Stomach (tissue), 9 donors: ENCODE data around the gene PCBP3. TPM values are rescaled to one million over a fixed set of nuclear protein-coding genes. Genes with fewer than 3 reads are reported as not detected.

Experiments
- DNase-seq, 2 donors: peaks; one replicate each; pipeline versions ENCODE4 v3.0.0 to v3.0.0-alpha.2; 2013 to 2019
- H3K27ac ChIP-seq, 5 donors: fragments of 200-600 bp in 4 of 5; sonication (generic) in 4 of 5; one replicate each; pipeline ENCODE4 v1.5.1; 2013 to 2019; ENCODE audit warnings: mild to moderate bottlenecking in 1 of 5, moderate library complexity in 1 of 5
- H3K27me3 ChIP-seq, 3 donors: fragments of 200-600 bp; sonication (generic); one replicate each; pipeline ENCODE4 v1.5.1; 2017 to 2019; ENCODE audit warnings: mixed run types in 1 of 3
- H3K36me3 ChIP-seq, 4 donors: fragments of 200-600 bp; sonication (generic); 1 replicate in 3 of 4; 2 replicates in 1 of 4; pipeline ENCODE4 v1.5.1; 2016 to 2019
- H3K4me1 ChIP-seq, 4 donors: fragments of 200-600 bp; sonication (generic); one replicate each; pipeline ENCODE4 v1.5.1; 2016 to 2019
- H3K4me3 ChIP-seq, 4 donors: fragments of 200-600 bp; sonication (generic) in 3 of 4; one replicate each; pipeline ENCODE4 v1.5.1; 2016 to 2019; ENCODE audit warnings: mild to moderate bottlenecking in 1 of 4
- H3K9me3 ChIP-seq, 4 donors: fragments of 200-600 bp; sonication (generic); one replicate each; pipeline ENCODE4 v1.5.1; 2016 to 2019
- EP300 ChIP-seq: sonication (generic); formaldehyde crosslinking; IDR thresholded peaks from one replicate; pipeline ENCODE4 v1.6.1; 2017; ENCODE audit warnings: antibody characterized with exemption
- POLR2A ChIP-seq, 4 donors: fragments of 450-650 bp; IDR thresholded peaks; one replicate each; pipeline ENCODE4 v1.6.1; 2016; ENCODE audit warnings: antibody characterized with exemption in 4 of 4, control low read depth in 2 of 4, mild to moderate bottlenecking in 1 of 4, moderate library complexity in 1 of 4
- POLR2AphosphoS5 ChIP-seq, 3 donors: sonication (generic); formaldehyde crosslinking; IDR thresholded peaks; one replicate each; pipeline ENCODE4 v1.6.1; 2016; ENCODE audit warnings: antibody characterized with exemption in 3 of 3
- WGBS, 5 donors: extraction: QIAGEN DNeasy Blood & Tissue Kit in 3 of 5; methylation state at CpG; one replicate each; pipeline versions ENCODE4 v1.1.5 to v1.1.7; 2013 to 2018; 5-methylcytosine and 5-hydroxymethylcytosine counted together
- intact Hi-C: fragments of 100-400 bp; cut with DNase I; formaldehyde crosslinking; loops from one replicate; pipeline ENCODE4 v1.15.1; 2023; ENCODE audit warnings: low total_unique reads
- polyA plus RNA-seq, 3 donors: library from polyadenylated mRNA; stranded (reverse); fragments of 200-250 nt; gene quantifications; one replicate each; pipeline ENCODE4 v1.2.3, GENCODE V29; 2013
- total RNA-seq, 5 donors: library from RNA; depleted of rRNA; stranded (reverse); fragments of >200 nt; gene quantifications; one replicate each; pipeline versions ENCODE4 v1.1.0 to v1.2.3, GENCODE V29; 2014 to 2016
- TF ChIP-seq, protein P1 (sequence below), 7 experiments: fragments of 450-650 bp in 4 of 7; fragments of 200-600 bp in 3 of 7; sonication (generic) in 3 of 7; IDR thresholded peaks; one replicate each; pipeline ENCODE4 v1.5.1; 2016 to 2019; ENCODE audit warnings: antibody characterized with exemption in 7 of 7, control low read depth in 2 of 7, mild to moderate bottlenecking in 1 of 7
- donor health status: healthy with polysubstance abuse.
- donor health status: Bipolar disorder and iron deficiency.
- donor health status: healthy.

Gene PCBP3
- total and polyA plus RNA-seq, 8 donors, result 1.8 to 10.9 (median 3.3) TPM; not detected in 3

DNA sequence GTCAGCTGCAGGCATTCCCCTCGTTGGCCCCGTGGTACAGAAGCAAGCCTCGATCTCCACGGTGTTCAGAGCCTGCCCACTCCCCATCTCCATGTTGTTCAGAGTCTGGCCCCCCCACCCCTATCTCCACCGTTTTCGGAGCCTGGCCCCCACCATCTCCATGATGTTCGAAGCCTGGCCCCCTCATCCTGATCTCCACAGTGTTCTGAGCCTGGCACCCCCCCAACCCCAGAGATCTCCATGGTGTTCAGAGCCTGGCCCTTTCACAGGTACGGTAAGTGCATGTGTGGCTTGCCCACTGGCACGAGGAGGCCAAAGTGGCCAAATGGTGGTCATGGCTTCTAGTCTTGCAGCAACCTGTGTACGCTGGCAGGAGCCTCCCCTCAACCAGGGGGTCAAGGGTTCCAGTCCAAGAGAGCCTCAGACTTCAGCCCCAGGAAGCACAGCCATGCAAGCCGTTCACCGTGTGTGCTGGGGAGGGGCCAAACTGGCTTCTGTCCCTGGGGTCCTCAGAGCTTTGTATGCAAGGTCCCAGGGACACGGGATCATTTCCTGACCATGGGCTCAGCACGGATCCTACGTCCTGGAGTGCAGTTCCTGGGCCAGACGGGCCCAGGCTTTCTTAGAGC, 13.3 kb upstream of the PCBP3 start:
- DNase-seq, result no peak
- H3K4me1 ChIP-seq, result no peaks in the 10 kb centered on the region
- H3K9me3 ChIP-seq, result no peaks in the 10 kb centered on the region
- H3K4me3 ChIP-seq, result no peak overlapping the region
- H3K36me3 ChIP-seq, result no peaks in the 10 kb centered on the region
- WGBS, 5 donors, result 74 to 87% (median 84%) methylated on average over 15 to 16 of the region's 16 CpGs
- intact Hi-C loops, result no loop called here
- peaks cover 0 to 30% (median 0%) of the 10 kb centered on the region in 3 donors for H3K27me3 ChIP-seq
- H3K27ac ChIP-seq, result no peak overlapping the region
- TF ChIP-seq EP300 (no peak), POLR2AphosphoS5 (IDR thresholded peaks at IDR 0.05) (no peak), POLR2A (IDR thresholded peaks at IDR 0.05) (no peak)
- TF ChIP-seq, protein P1, sequence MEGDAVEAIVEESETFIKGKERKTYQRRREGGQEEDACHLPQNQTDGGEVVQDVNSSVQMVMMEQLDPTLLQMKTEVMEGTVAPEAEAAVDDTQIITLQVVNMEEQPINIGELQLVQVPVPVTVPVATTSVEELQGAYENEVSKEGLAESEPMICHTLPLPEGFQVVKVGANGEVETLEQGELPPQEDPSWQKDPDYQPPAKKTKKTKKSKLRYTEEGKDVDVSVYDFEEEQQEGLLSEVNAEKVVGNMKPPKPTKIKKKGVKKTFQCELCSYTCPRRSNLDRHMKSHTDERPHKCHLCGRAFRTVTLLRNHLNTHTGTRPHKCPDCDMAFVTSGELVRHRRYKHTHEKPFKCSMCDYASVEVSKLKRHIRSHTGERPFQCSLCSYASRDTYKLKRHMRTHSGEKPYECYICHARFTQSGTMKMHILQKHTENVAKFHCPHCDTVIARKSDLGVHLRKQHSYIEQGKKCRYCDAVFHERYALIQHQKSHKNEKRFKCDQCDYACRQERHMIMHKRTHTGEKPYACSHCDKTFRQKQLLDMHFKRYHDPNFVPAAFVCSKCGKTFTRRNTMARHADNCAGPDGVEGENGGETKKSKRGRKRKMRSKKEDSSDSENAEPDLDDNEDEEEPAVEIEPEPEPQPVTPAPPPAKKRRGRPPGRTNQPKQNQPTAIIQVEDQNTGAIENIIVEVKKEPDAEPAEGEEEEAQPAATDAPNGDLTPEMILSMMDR (IDR thresholded peaks at IDR 0.05), result no peak

DNA sequence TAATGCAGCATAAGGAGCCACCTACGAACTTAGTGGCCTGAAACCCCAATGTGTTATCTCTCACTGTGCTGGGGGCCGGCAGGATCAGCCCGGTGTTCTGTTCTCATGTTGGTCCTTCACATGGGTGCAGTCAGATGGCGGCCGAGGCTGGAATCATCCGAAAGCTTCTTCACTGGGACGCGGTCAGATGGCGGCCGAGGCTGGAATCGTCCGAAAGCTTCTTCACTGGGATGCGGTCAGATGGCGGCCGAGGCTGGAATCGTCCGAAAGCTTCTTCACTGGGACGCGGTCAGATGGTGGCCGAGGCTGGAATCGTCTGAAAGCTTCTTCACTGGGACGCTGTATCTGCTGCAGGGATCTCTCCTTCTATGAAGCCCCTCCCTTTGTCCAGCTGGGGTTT, 12.6 kb upstream of the PCBP3 start:
- Histone ChIP-seq H3K27ac (no peak overlapping the region), H3K4me3 (no peak overlapping the region), H3K27me3 (peaks cover 0 to 30% (median 0%) of the 10 kb centered on the region in 3 donors), H3K36me3 (no peaks in the 10 kb centered on the region), H3K9me3 (no peaks in the 10 kb centered on the region), H3K4me1 (no peaks in the 10 kb centered on the region)
- WGBS, 5 donors, result 82 to 89% (median 87%) methylated on average over 18 to 22 of the region's 22 CpGs
- DNase-seq, result no peak
- intact Hi-C loops, result no loop called here
- TF ChIP-seq POLR2A (IDR thresholded peaks at IDR 0.05), result no peak
- no peak for TF ChIP-seq POLR2AphosphoS5 (IDR thresholded peaks at IDR 0.05)
- TF ChIP-seq, protein P1 (IDR thresholded peaks at IDR 0.05), result no peak
- TF ChIP-seq EP300, result no peak

DNA sequence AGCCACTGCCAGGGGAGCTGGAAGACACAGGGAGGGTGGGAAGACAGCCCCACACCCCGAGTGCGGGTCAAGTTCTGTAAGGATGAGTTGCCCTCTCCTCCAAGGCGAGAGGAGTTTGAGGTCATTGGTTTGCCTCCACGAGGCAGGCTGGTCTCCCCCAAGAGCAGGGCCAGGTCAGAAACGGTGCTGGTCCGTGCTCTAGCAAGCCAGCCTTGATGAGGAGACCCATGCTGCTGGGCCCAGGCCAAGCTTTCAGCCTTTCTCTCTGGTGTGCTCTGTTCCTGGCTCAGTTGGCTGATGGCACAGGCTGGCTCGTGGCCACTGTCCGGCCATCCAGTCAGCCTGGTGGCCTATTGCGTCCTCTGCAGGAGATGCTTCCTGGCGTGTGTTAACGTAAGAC, 12.0 kb upstream of the PCBP3 start:
- Histone ChIP-seq H3K27me3 (peaks cover 0 to 30% (median 0%) of the 10 kb centered on the region in 3 donors), H3K36me3 (no peaks in the 10 kb centered on the region), H3K4me3 (no peak overlapping the region), H3K9me3 (no peaks in the 10 kb centered on the region), H3K4me1 (no peaks in the 10 kb centered on the region), H3K27ac (no peak overlapping the region)
- intact Hi-C loops, result no loop called here
- no peak for DNase-seq
- WGBS, 5 donors, result 80 to 91% (median 85%) methylated on average over 11 of the region's 11 CpGs
- TF ChIP-seq EP300, result no peak
- TF ChIP-seq POLR2A (IDR thresholded peaks at IDR 0.05), result no peak
- TF ChIP-seq POLR2AphosphoS5 (IDR thresholded peaks at IDR 0.05), result no peak
- TF ChIP-seq, protein P1 (IDR thresholded peaks at IDR 0.05), result no peak

DNA sequence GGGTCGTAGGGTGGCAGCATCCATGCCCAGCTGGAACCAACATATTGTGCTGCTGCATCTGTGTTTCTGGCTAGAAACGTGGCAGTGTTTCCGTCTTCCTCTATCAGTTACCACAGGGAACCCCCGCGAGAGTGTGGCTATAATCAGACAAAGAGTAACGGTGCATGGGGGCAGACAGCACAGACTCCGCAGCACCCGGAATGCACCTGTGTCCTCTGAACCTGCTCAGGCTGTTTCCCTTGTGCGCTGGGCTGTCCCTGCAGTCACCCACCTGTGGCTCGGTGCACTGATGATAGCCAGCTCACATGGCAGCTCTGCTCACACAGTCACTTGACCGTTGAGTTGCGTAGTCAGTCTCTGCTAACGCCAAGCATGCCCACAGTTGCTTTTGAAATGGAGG, 11.4 kb upstream of the PCBP3 start:
- intact Hi-C loops, result no loop called here
- TF ChIP-seq EP300 (no peak), POLR2AphosphoS5 (IDR thresholded peaks at IDR 0.05) (no peak), POLR2A (IDR thresholded peaks at IDR 0.05) (no peak)
- TF ChIP-seq, protein P1 (IDR thresholded peaks at IDR 0.05), result no peak
- no peaks in the 10 kb centered on the region for H3K36me3 ChIP-seq
- H3K4me1 ChIP-seq, result no peaks in the 10 kb centered on the region
- H3K27ac ChIP-seq, result no peak overlapping the region
- H3K27me3 ChIP-seq, result peaks cover 0 to 30% (median 0%) of the 10 kb centered on the region in 3 donors
- H3K4me3 ChIP-seq, result no peak overlapping the region
- H3K9me3 ChIP-seq, result no peaks in the 10 kb centered on the region
- WGBS, 5 donors, result 73 to 85% (median 81%) methylated on average over 12 to 13 of the region's 13 CpGs
- DNase-seq, result no peak
